Heart right ventricle (tissue), 16 donors: Measurements from ENCODE around the gene ITIH3. TPM values are rescaled to one million over a fixed set of nuclear protein-coding genes. Genes with fewer than 3 reads are reported as not detected.

Source experiments
- ATAC-seq, 8 donors: fragments of 200-7000 bp; cut with Tn5 transposase; one replicate each; pipeline ENCODE4 v1.9.1; 2020; ENCODE audit warnings: mild to moderate bottlenecking in 8 of 8, moderate library complexity in 8 of 8, moderate number of reproducible peaks in 1 of 8
- DNase-seq, 2 donors: peaks; one replicate each; pipeline ENCODE4 v3.0.0-alpha.2; 2020
- H3K27ac ChIP-seq, 10 donors: fragments of 200-600 bp; sonication (generic) in 2 of 10; one replicate each; pipeline versions ENCODE4 v1.5.0 to v1.8.0; 2020 to 2022; ENCODE audit warnings: mild to moderate bottlenecking in 3 of 10
- H3K27me3 ChIP-seq, 7 donors: fragments of 200-600 bp; one replicate each; pipeline ENCODE4 v1.8.0; 2021 to 2022; ENCODE audit warnings: mild to moderate bottlenecking in 2 of 7
- H3K36me3 ChIP-seq, 9 donors: fragments of 200-600 bp; sonication (generic) in 1 of 9; one replicate each; pipeline versions ENCODE4 v1.5.0 to v1.8.0; 2020 to 2022; ENCODE audit warnings: mild to moderate bottlenecking in 2 of 9
- H3K4me1 ChIP-seq, 9 donors: fragments of 200-600 bp; sonication (generic) in 1 of 9; one replicate each; pipeline versions ENCODE4 v1.5.0 to v1.8.0; 2020 to 2022; ENCODE audit warnings: mild to moderate bottlenecking in 4 of 9
- H3K4me3 ChIP-seq, 10 donors: fragments of 200-600 bp; sonication (generic) in 2 of 10; one replicate each; pipeline versions ENCODE4 v1.5.0 to v1.8.0; 2020 to 2022; ENCODE audit warnings: mild to moderate bottlenecking in 7 of 10, moderate library complexity in 2 of 10
- H3K9me3 ChIP-seq, 11 donors: fragments of 200-600 bp in 10 of 11; sonication (generic) in 2 of 11; one replicate each; pipeline versions ENCODE4 v1.5.0 to v1.8.0; 2013 to 2022; ENCODE audit warnings: mild to moderate bottlenecking in 2 of 11, control low read depth in 1 of 11, moderate library complexity in 1 of 11
- WGBS, 2 donors: extraction: QIAGEN DNeasy Blood & Tissue Kit; methylation state at CpG; one replicate each; pipeline ENCODE4 v1.1.7; 2013; ENCODE audit warnings: inconsistent platforms in 1 of 2; 5-methylcytosine and 5-hydroxymethylcytosine counted together
- intact Hi-C, 10 donors: fragments of 100-400 bp; cut with DNase I; formaldehyde crosslinking; loops; one replicate each; pipeline versions ENCODE4 v1.11.1 to v1.14.2; 2022
- polyA plus RNA-seq, 2 donors: library from polyadenylated mRNA; stranded (reverse); fragments of 200-250 nt; gene quantifications; one replicate each; pipeline ENCODE4 v1.2.3, GENCODE V29; 2013
- total RNA-seq, 10 donors: library from RNA; stranded (reverse); fragmentation: NEBNext Ultra II Directional in 3 of 10; extraction: Animal tissue kit (Norgen Biotek cat#: 25700) in 3 of 10; gene quantifications; one replicate each; pipeline versions ENCODE4 v1.2.1 to v1.2.4, GENCODE V29; 2021 to 2023
- TF ChIP-seq, protein P1 (sequence below), 9 donors: fragments of 200-600 bp; sonication (generic) in 2 of 9; IDR thresholded peaks; one replicate each; pipeline versions ENCODE4 v1.5.0 to v1.8.0; 2021 to 2022; ENCODE audit warnings: antibody characterized with exemption in 9 of 9, mild to moderate bottlenecking in 5 of 9, moderate library complexity in 1 of 9
- donor health status: Arrhythmogenic right ventricular cardiomyopathy.
- donor health status: ischemic (EF 13 %, LVEDD 7.1; RV severe dilation, severe dysfunction).
- donor health status: healthy with polysubstance abuse.
- donor health status: DM: no; HTN: yes; CAD: no.
- donor health status: DM: no; HTN: no; CAD: no.
- donor health status: ischemic (EF 25% LVEDD 6.9; RV normal size, moderate dysfunction).
- donor health status: ischemic (EF 25% LVEDD 5.7; RV mildly dilated, moderate dysfunction).
- donor health status: healthy.
- donor health status: DM: yes; HTN: yes; CAD: no.
- donor health status: Ischemic cardiomyopathy.
- donor health status: ischemic (EF 35%, LVEDD 5.7; RV mildly dilated, moderate dysfunction).
- donor health status: nonischemic (EF 11% LVEDD 7.7; RV severe dilation, severe dysfunction).
- donor health status: DM: yes; HTN: yes; CAD: no.
- donor health status: PGD.
- donor health status: ischemic (EF 29% LVEDD 5.4; RV normal size, mild dysfunction).
- donor health status: nonischemic (EF 23%, LVEDD 6.1; RV moderate dilation, normal function).

ITIH3 gene
- total and polyA plus RNA-seq, 12 donors: 0.13 to 1.3 (median 0.52) TPM

DNA sequence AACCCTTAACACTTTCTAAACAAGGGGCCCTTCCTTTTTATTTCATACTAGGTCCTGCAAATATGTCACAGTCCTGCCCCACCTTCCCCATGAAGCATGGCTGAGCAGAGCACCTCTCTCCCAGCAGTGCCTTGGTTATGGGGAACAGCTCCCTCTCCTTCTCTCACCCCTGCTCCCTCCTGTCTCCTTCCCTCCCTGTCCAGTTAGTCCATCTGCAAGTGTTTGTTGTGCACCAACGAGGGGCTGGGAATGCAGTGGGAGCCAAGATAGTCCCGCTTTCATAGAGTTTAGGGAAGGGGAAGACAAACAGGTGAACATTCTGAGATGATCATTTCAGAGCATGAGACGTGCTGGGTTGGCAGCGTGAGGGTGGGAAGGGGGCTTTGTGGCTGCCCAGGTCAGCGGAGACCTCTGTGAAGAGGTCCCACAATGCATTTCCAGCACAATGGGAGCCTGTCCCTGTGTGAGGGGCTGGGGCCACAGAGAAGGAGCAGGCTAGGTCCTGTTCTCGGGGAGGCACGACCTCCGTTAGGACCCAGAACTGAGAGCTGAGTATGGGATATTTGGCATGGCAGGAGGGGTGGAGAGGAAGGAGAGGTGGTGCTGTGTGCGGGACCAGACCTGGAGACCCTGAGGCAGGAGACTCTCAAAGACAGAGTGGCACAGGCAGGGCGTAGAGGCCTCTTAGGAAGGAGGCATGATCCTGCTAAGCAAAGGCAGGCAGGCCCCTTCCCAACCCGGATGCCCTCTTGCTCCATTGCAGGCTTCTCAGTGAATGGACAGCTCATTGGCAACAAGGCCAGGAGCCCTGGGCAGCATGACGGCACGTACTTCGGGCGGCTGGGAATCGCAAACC is 5.5 kb upstream of the ITIH3 start:
- TF ChIP-seq, protein P1, sequence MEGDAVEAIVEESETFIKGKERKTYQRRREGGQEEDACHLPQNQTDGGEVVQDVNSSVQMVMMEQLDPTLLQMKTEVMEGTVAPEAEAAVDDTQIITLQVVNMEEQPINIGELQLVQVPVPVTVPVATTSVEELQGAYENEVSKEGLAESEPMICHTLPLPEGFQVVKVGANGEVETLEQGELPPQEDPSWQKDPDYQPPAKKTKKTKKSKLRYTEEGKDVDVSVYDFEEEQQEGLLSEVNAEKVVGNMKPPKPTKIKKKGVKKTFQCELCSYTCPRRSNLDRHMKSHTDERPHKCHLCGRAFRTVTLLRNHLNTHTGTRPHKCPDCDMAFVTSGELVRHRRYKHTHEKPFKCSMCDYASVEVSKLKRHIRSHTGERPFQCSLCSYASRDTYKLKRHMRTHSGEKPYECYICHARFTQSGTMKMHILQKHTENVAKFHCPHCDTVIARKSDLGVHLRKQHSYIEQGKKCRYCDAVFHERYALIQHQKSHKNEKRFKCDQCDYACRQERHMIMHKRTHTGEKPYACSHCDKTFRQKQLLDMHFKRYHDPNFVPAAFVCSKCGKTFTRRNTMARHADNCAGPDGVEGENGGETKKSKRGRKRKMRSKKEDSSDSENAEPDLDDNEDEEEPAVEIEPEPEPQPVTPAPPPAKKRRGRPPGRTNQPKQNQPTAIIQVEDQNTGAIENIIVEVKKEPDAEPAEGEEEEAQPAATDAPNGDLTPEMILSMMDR (IDR thresholded peaks at IDR 0.05): no peak
- no peaks in the 10 kb centered on the region for H3K4me1 ChIP-seq
- ATAC-seq (no peak), DNase-seq (no peak)
- H3K9me3 ChIP-seq: no peaks in the 10 kb centered on the region
- no peak overlapping the region for H3K4me3 ChIP-seq
- no peaks in the 10 kb centered on the region for H3K36me3 ChIP-seq
- intact Hi-C loops: no loop called here
- WGBS, 2 donors: 81 to 83% methylated on average over 16 of the region's 16 CpGs
- H3K27me3 ChIP-seq: peaks cover 0 to 3% (median 0%) of the 10 kb centered on the region in 7 donors
- H3K27ac ChIP-seq: no peak overlapping the region

- TF ChIP-seq, protein P1 (IDR thresholded peaks at IDR 0.05): no peak
- H3K4me3 ChIP-seq: no peak overlapping the region
- WGBS, 2 donors: 91 to 92% methylated on average over 6 of the region's 6 CpGs
- H3K4me1 ChIP-seq: no peaks in the 10 kb centered on the region
- H3K27ac ChIP-seq: no peak overlapping the region
- DNase-seq (no peak), ATAC-seq (no peak)
- H3K9me3 ChIP-seq: no peaks in the 10 kb centered on the region
- peaks cover 0 to 3% (median 0%) of the 10 kb centered on the region in 7 donors for H3K27me3 ChIP-seq
- H3K36me3 ChIP-seq: no peaks in the 10 kb centered on the region
- intact Hi-C loops: no loop called here
These were observed 4.9 kb upstream of the ITIH3 start for GRCh38 chr3:52789746-52790040.

GRCh38 chr3:52790337-52790736 is 4.3 kb upstream of the ITIH3 start:
- H3K27ac ChIP-seq: no peak overlapping the region
- no peaks in the 10 kb centered on the region for H3K36me3 ChIP-seq
- no peak for ATAC-seq
- H3K4me1 ChIP-seq: no peaks in the 10 kb centered on the region
- TF ChIP-seq, protein P1 (IDR thresholded peaks at IDR 0.05): no peak
- no peak for DNase-seq
- WGBS, 2 donors: 84 to 86% methylated on average over 7 of the region's 7 CpGs
- H3K27me3 ChIP-seq: peaks cover 0 to 3% (median 0%) of the 10 kb centered on the region in 7 donors
- H3K9me3 ChIP-seq: no peaks in the 10 kb centered on the region
- intact Hi-C loops: no loop called here
- H3K4me3 ChIP-seq: no peak overlapping the region

DNA sequence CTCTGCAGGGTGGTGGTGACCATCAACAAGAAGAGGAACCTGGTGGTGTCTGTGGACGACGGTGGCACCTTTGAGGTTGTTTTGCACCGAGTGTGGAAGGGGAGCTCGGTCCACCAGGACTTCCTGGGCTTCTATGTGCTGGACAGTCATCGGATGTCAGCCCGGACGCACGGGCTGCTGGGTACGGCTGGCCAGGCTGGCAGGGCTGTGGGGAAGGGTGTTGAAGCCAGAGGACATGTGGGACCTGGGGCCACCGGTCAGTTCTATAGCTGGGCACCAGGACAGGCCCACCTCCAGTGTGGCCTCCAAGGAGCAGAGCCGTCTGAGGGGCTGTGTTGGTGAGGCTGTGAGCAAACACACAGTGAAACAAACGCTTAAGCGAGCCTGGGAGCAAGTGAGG is 3.9 kb upstream of the ITIH3 start:
- H3K36me3 ChIP-seq: no peaks in the 10 kb centered on the region
- ATAC-seq (no peak), DNase-seq (no peak)
- H3K27ac ChIP-seq: no peak overlapping the region
- intact Hi-C loops: no loop called here
- TF ChIP-seq, protein P1 (IDR thresholded peaks at IDR 0.05): no peak
- H3K4me3 ChIP-seq: no peak overlapping the region
- 90 to 93% methylated on average over 13 of the region's 13 CpGs for WGBS, 2 donors
- H3K27me3 ChIP-seq: peaks cover 0 to 3% (median 0%) of the 10 kb centered on the region in 7 donors
- H3K4me1 ChIP-seq: no peaks in the 10 kb centered on the region
- H3K9me3 ChIP-seq: no peaks in the 10 kb centered on the region
